Activated CD4-positive, CD25-positive, alpha-beta regulatory T cell (primary cell): ENCODE results near the gene SLC35E4.
"Not testable (repeated sequence)": the region's sequence is repeated elsewhere in the genome, so short reads cannot be mapped to it uniquely, and the experiment has no call there.

Experiments
- DNase-seq, 4 experiments: peaks; one replicate each; lab custom pipeline; 2025; lab: John Stamatoyannopoulos, UW

SLC35E4 gene

DNA sequence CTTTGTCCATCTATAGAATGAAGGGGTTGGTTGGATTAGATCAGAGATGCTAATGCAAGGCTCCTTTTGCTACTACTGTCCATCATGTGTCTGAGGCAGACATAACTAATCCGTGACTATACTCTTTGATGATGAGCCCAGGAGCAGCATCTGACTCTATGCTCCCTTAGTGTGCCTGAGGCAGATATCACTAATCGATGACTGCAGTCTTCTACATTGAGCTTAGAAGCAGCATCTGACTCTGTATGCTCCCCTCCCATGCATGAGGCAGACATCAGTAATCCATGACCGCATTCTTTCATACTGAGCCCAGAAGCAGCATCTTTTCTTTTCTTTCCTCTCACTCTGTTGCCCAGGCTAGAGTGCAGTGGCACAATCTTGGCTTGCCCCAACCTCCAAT is 24.4 kb upstream of the SLC35E4 start:
- no peak for DNase-seq

DNA sequence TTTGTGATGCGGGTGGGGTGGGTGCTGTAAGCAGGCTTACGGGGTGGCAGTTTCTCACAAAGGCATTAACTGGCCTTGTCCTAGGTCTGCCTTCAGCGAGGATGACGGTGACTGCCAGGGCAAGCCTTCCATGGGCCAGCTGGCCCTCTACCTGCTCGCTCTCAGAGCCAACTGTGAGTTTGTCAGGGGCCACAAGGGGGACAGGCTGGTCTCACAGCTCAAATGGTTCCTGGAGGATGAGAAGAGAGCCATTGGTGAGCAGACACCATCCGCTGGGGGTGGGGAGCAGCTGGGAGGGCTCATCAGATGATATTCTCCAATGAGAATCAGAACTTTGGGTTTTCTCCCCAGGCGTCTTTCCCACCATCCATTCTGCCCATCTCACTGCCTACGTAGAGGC is 22.8 kb upstream of the SLC35E4 start:
- no peak for DNase-seq

DNA sequence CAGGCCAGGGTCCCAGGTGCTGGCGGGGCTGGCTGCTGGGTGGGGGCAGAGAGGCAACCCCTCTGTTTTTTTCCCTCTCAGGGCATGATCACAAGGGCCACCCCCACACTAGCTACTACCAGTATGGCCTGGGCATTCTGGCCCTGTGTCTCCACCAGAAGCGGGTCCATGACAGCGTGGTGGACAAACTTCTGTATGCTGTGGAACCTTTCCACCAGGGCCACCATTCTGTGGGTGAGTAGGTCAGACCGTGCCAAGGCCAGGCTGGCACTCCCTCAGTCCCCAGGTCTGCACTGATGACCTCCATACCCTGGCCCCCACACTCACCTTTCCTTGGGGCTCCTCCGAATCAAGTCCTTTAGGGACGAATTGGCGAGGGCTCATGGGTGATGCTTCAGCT is 21.3 kb upstream of the SLC35E4 start:
- DNase-seq: no peak

DNA sequence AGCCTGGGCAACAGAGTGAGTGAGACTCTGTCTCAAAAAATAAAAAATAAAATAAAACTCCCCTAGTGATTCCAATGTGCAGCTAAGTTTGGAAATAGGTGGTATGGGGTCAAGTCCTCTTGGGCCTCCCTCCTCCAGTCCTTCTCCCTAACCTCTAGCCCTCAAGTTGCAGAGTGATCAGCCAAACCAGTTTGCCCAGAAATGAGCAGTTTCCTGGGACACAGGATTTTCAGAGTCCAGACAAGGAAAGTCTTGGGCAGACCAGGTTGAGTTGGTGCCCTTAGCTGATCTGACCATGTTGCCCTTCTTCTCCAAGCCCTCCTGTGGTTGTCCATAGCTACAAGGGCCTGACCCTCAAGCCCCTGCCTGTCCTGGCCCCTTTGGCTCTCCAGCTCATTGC is 20.7 kb upstream of the SLC35E4 start:
- no peak for DNase-seq

DNA sequence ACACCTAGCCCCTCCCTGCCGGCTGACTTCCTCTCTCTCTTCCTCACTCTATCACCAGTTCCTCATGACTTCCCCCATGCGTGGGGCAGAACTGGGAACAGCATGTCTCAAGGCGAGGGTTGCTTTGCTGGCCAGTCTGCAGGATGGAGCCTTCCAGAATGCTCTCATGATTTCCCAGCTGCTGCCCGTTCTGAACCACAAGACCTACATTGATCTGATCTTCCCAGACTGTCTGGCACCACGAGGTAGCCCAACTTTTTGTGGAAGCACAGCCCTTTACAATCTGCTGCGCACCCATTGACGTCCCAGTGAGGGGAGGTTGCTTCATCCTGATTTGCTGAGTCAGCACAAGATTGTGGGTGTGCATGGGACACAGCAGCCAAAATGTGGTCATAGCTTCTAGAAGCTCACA is 20.0 kb upstream of the SLC35E4 start:
- DNase-seq: no peak

DNA sequence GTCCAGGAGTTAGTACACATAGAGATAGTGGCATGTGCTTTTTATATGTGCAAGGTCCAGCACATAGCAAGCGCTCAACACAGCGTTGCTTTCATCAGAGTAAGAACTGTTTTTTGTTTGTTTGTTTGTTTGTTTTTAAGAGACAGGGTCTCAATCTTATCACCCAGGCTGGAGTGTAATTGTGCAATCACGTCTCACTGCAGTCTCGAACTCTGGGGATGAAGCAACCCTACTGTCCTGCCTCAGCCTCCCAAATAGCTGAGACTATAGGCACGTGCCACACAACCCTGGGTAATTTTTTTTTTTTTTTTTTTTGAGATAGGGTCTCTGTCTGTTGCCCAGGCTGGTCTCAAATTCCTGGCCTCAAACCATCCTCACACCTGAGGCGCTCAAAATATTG is 17.8 kb upstream of the SLC35E4 start:
- DNase-seq: no peak

DNA sequence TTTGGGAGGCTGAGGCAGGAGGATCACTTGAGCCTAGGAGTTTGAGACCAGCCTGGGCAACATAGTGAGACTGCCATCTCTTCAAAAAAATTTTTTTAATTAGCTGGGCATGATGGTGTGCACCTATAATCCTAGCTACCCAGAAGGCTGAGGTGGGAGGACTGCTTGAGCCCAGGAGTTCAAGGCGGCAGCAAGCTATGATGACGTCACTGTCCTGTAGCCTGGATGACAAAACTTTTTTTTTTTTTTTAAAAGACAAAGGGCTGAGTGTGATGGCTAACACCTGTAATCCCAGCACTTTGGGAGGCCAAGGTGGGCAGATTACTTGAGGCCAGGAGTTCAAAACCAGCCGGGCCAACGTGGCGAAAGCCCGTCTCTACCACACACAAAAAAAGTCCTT is 15.7 kb upstream of the SLC35E4 start:
- not testable (repeated sequence) for DNase-seq

DNA sequence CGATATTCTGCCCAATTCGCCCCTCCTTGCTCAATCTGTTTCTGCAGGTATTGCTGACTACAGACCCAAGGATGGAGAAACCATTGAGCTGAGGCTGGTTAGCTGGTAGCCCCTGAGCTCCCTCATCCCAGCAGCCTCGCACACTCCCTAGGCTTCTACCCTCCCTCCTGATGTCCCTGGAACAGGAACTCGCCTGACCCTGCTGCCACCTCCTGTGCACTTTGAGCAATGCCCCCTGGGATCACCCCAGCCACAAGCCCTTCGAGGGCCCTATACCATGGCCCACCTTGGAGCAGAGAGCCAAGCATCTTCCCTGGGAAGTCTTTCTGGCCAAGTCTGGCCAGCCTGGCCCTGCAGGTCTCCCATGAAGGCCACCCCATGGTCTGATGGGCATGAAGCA is 9.2 kb upstream of the SLC35E4 start:
- no peak for DNase-seq

DNA sequence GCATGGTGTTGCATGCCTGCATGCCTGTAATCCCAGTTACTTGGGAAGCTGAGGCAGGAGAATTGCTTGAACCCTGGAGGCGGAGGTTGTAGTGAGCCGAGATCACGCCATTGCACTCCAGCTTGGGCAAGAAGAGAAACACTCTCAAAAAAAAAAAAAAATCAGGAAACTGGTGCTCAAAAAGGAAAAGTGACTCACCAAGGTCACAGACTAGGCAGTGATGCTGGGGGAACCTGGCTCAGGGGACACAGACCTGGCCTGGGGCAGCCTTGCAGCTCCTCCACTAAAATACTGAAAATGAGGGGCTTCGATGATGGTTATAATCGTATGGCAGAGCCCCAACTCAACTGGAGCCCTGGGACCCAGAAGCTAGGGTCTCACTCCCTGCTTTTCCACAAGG is 8.1 kb upstream of the SLC35E4 start:
- DNase-seq: no peak

DNA sequence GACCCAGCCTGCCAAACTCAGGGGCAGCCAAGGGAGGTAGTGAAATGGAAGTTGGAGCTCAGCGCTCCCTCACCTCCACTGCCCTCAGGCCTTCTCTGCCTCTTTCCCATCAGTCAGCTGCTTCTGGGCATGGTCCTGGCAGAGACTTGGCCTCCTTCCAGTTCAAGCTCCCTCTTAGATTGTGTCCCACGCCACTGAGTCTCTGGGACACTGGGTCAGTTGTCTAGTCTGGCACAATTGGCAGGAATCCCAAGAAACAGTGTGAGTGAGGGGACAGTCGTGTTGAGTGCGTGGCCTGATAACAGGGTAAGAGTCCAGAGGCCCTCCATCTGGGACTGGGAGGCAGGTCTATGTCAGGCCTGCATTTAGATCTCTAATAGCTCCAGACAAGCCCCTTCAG is 7.1 kb upstream of the SLC35E4 start:
- no peak for DNase-seq

DNA sequence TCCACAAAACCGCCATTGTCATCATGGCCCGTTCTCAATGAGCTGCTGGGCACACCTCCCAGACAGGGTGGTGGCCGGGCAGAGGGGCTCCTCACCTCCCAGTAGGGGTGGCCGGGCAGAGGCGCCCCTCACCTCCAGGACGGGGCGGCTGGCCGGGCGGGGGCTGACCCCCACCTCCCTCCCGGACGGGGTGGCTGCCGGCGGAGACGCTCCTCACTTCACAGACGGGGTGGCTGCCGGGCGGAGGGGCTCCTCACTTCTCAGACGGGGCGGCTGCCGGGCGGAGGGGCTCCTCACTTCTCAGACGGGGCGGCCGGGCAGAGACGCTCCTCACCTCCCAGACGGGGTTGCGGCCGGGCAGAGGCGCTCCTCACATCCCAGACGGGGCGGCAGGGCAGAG is 4.1 kb upstream of the SLC35E4 start:
- DNase-seq: not testable (repeated sequence)

DNA sequence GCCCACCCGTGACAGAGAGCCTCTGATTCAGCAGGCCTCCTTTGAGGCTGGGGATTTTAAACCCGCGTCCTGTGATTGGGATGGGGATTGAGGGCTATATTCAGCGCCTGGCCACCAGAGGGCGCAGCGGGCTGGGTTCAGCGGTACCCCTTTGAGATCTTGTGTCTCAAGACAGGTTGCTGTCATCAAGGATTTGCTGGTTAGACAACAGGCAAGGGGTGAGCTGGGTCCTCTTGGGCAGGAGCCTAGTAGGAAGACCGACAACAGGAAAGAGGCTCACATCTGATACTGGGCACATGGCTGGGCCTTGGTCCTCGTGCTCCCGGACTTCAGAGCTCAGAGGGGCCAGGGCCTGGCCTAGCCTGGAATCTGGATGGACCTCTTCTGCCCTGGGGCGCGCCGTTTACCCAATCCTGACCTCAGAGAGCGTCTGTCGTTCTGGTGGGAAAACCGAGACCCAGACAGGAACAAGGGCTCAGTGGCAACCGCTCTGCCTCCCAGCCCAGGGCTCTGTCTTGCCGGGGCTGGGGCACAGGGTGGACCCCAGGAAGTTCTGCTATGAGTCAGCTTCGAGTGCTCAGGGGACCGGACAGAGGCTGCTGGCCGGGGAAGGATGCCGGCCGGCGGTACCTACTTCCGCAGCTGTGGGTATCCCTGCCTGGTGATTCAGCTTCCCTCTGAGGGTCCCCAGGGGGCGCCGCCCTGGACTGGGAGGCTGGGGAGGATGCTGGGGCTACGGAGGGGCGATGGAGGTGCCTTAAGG is 929 bp upstream of the SLC35E4 start:
- DNase-seq: peak; percentile 77 to 90 (median 82)

DNA sequence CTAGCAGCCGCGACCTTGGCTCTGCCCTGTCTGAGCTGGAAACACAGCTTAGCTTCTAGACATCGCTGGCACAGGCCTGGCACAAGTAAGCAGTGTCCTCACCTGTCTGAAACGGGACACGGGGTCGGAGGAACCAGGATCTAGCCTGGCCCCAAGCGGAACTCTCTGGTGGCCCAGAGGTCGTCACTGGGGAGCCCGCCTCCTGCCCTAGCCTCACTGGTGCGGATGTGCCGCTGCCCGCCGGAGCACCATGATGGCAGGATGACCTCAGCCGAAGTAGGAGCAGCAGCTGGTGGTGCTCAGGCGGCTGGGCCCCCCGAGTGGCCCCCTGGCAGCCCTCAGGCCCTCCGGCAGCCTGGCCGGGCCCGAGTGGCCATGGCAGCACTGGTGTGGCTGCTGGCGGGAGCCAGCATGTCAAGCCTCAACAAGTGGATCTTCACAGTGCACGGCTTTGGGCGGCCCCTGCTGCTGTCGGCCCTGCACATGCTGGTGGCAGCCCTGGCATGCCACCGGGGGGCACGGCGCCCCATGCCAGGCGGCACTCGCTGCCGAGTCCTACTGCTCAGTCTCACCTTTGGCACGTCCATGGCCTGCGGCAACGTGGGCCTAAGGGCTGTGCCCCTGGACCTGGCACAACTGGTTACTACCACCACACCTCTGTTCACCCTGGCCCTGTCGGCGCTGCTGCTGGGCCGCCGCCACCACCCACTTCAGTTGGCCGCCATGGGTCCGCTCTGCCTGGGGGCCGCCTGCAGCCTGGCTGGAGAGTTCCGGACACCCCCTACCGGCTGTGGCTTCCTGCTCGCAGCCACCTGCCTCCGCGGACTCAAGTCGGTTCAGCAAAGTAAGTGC is 871 bp downstream of the SLC35E4 start:
- DNase-seq: no peak

DNA sequence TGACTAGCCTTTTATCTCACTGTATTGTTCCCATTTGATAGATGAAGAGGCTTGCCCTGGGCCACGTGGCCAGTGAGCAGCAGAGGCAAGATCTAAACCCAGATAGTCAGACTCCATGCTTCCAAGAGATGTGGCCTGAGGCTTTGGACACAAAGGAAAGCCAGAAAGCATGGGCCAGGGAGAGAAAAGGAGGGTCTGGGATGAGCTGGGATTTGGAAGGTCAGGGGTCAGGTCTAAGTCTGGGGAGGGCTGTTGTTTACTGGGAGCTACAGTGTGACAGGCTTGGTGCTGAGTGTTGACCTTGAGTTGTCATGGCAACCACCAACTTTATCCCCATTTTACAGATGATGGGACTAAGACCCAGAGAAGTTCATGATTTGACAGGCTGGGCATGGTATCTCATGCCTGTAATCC is 2.1 kb downstream of the SLC35E4 start:
- DNase-seq: no peak

DNA sequence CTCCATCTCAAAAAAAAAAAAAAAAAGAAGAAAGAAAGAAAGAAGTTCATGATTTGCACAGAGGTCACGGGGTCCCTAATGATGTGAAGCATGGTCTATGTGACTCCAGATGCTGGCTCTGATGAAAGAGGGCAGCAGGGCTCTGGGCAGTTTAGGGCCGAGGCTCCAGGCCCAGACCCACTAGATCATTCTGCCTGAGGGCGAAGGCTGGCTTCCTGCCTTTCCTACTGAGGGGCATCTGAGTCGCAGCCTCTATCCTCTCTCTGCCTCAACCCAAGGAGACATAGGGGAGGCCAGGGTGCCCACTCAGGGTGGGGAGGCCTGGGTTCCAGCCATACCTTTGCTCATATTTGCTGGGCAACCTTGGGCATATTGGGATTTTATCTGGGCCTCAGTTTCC is 4.8 kb downstream of the SLC35E4 start:
- no peak for DNase-seq

DNA sequence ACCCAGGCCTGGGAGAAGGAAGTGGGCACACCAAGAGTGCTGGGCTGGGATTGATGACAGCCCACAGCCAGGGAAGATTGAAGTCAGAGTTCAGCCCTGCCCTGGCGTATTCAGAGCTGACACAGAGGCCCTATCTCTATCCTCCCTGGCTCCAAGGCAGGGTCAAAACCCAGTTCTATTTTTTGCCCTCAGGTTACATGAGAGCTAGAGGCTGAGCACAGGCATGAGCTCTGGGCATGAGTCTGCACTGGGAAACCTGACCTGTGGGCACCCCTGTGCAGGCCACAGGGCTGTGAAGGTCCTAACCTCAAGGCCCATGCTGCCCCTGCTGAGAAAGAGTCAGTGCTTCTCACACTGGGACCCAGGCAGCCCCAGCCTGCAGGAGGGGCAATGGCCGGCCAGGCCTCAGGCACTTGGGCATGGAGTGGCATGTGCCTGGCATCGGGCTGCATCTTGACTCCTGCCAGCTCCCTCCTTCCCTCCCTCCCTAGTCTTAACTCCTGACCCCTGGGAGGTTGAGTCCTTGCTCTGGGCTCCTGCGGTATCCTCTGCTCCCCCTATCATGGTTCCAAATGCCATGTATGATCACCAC is 5.4 kb downstream of the SLC35E4 start:
- no peak for DNase-seq

DNA sequence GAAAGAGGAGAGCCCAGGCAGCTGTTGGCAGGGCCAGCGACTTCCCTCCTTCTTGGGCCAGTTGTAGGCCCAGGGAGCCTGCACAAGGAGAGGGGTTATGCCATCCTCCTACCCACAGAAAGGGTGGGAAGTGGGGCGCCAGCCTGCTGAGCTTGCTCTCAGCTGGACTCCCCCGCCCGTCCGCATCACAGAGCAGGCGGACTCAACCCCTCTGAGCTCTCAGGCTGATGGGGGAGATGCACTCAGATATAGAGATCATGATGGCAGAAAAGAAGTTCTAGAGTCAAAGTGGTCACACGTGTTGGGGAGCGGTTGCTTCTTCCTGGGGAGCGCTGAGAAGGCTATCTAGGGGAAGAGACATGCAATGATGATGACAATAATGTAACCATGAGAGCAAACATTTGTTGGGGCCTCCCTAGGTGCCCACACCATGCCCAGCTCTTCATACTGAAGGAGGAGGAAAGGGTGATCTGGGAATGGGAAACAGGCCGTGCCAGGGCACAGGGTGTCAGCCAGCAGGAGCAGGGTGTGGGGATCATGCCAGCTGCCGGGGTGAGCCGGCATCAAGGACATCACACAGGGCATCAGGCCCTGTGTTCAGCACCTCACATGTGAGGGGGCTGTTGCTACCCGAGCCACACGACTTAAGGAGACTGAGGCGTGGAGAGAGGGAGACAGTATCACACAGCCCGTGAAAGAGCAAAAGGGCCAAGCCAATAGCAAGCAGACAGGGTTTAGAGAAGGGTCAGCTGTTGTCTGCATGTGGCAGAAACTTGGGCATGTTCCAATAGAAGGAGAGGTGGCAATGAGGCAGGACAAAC is 7.7 kb downstream of the SLC35E4 start:
- DNase-seq: no peak

DNA sequence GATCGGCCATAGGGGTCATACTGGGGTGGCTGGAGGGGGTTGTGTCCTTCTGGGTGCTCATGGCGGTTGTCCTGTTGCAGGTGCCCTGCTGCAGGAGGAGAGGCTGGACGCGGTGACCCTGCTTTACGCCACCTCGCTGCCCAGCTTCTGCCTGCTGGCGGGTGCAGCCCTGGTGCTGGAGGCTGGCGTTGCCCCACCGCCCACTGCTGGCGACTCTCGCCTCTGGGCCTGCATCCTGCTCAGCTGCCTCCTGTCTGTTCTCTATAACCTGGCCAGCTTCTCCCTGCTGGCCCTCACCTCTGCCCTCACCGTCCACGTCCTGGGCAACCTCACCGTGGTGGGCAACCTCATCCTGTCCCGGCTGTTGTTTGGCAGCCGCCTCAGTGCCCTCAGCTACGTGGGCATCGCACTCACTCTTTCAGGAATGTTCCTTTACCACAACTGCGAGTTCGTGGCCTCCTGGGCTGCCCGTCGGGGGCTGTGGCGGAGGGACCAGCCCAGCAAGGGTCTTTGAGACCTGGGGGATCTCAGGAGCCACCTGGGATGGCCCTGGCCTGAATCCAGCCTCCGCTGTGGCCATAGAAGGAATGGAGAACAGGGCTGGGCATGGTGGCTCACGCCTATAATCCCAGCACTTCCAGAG is 11.1 kb downstream of the SLC35E4 start:
- DNase-seq: no peak

DNA sequence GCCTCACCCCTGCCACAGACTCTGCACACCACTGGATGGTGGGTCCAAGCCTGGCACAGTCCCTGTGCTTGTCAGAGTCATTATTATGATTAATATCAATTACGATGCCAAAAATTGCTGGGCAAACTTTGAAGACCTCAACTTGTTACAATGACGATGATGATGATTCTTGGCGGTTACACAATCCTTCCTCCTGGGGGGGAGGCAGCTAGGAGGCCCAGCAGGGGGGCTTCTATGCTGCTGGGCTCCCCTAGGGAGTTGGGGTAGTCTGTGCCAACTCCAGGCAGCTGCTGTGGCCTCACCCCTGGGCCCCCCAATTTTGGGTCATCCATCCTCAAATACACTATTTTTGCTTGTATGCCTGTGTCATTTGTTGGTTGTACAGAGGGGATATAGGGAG is 12.0 kb downstream of the SLC35E4 start:
- DNase-seq: no peak

DNA sequence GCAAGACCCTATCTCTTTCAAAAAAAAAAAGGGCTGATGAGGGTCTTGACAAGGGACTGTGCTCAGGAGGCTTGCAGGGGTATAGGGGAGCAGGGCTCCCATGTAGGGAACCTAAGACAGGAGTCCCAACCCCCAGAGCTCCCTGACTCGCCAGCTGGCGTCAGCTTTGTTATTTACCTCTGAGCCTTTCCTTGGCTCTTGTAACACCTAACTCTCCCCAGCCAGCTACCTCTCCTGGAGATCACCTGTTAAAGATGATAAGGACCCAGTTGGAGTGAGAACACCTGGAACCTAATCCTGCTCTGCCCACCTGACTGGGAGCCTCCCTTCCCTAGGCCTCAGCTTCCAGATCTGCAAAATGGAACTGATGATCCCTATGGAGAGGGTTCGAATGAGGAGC is 13.2 kb downstream of the SLC35E4 start:
- no peak for DNase-seq

DNA sequence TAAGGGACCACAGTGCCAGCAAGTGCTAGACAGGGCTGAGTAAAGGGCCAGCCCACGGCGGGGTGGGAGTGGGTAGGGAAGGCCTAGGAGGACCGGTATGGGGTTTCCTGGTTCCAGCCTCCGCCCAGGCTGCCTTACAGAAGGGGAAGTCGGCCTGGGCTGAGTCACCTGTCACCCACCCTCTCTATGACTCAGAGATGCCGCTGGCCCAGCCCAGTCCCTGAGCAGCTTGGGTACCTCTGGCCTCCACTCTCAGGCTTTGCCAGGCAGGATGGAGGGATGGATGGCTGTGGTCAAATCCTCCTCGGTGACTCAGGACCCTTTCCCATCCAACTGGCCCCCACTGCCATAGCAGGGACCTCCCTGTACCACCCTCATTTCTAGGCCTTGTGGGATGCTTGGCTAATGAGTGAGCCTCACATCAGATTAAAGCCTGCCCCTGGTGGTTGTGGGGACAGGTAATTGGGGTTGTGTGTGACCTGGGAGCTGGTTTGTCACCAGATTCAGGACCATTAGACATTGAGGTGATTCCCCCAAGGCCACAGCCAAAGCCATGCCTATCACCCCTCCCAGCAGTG is 13.9 kb downstream of the SLC35E4 start:
- DNase-seq: peak; percentile 40 to 64 (median 55)
